ENCODE measurements around the gene MMADHC.

DNA sequence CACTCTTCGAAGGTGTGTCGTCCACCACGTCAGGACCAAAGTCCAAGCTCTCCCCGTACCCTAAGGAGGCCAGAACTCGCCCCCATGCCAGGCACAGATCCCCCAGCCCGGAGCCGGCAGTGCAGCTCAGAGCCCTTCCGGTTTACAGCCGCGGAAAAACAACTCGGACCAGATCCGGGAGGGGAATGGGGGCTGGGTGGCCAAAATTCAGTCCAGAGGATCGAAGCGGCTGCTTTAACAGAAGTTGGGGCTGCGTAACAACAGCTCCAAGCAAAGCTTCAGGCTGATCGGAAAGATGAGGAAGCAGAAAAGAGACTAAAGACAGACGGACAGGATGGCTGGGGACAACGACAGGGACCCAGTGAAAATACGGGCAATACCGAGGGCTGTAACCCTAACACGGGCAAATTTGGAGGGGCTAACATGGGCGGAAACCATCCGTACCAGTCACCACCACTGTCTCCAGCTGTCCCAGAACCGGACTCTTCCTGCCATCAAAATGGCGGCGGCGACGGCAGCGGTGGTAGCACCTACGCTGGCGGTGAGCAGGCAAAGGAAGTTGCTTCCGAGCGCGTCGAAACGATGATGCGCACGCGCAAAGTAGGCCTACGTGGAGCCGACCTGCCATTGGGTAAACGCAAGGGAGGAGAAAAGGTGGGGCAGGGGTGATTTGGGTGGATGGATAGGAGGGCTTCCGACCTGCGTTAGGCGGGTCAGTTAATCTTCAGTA, at the start of gene MMADHC:
- TF ChIP-seq REST (IDR thresholded peaks at IDR 0.05; ENCODE audit: low read depth), result no peak
- TF ChIP-seq RAD21 (IDR thresholded peaks at IDR 0.05; ENCODE audit: low read depth), result no peak
- peak; percentile 97 for TF ChIP-seq YY1 (IDR thresholded peaks at IDR 0.05; ENCODE audit: low read depth)
- TF ChIP-seq CREB1 (IDR thresholded peaks at IDR 0.05; ENCODE audit: low read depth), result no peak; the same call in 1 of the 2 replicates
- no peak for TF ChIP-seq CEBPB (IDR thresholded peaks at IDR 0.05)
- no peak for TF ChIP-seq TCF12 (IDR thresholded peaks at IDR 0.05; ENCODE audit: low read depth)
- TF ChIP-seq NFIC (IDR thresholded peaks at IDR 0.05), result no peak
- TF ChIP-seq EGR1 (IDR thresholded peaks at IDR 0.05), result no peak

Measured in Ishikawa (cell line).